ENCODE data around the gene NR1H3.

GRCh38 chr11:47233051-47233450, 24.7 kb upstream of the NR1H3 start:
- no peak for TF ChIP-seq CTCF (IDR thresholded peaks at IDR 0.05; ENCODE audit: insufficient read depth, low read length, poor library complexity, severe bottlenecking)
- TF ChIP-seq EZH2phosphoT487 (conservative IDR thresholded peaks at IDR 0.05; ENCODE audit: low read length), result no peak

All from SU-DHL-6 (cell line).